ENCODE measurements around the gene COL4A2.

The COL4A2 gene

DNA sequence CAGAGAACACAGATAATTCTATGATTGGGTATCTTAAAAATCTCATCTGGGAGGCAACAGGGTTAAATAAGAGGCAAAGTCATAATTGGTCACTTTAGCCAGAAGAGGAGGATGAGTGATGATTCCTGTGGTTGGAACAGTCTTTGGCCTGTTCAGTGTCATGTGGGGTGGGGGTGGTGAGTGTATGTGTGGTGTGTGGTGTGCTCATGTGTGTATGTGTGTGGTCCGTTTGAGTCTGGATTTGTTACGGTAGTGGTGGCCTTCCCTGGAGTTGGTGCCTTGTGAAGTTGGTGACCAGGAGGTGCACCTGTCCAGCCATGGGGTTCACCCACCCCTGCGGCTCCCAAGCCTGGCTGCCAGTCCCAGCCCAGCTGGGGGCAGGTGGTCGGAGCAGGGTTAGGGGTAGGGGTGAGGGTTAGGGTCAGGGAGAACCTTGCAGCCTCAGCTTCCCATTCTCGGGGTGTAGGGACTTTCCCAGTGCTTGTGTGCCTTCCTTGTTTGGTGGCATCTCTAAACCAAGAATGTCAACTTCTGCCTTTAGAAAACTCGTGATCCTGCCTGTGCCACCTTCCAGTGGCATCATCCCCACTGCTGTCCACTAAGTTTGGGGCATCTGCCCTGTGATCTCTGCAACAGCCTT, 156.9 kb downstream of the COL4A2 start:
- DNase-seq = no peak

DNA sequence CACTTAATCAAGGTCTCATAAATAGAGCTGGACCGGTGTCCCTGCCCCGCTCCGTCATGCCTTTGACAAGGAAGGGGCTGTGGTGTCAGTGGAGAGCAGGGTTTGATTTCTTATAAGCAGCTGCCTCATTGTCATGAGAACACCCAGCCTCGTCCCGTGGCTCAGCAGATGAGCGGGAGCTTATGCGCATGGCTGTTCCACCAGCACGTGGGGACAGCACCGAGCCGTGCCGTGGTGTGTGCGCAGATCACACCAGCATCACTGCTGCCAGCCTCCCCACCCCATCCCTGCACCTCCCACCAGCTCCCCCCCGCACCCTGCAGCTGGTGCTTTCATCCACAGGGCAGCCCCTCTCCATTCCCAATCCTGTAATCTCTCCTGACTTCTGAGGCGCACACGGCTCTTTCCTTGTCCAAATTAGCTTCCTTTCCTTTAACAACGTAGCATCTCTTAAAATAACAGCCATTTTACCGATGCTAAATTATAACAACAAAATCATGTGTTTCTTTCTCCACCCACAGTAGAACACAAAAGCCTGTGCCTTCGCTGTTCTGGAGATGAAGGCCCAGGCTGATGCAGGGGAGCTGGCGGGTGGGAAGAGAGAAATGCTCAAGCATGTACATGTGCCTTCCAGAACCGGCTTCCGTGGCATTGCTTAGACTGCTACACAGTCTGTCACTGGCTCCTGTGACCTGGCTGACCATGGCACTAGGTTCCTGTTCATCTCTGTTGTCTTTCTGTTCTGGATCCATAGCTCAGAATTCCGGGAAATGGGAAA, 157.7 kb downstream of the COL4A2 start:
- DNase-seq = no peak

DNA sequence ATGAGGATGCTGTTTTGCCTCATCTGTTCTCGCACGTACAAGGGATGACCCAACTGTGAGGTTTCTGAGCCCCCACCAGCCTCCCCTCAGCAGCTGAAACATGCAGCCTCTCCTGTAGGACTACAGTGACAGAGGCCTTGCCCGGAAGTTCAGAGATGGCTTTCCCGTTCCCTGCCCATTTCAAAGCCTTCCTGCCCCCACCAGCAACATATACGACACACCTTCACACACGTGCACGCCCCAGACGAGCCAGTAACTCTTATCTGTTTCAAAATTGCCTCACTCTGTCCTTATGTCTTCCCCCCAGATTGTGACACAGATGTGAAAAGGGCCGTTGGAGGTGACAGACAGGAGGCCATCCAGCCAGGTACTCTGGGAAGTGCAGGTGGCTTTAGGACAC, 158.6 kb downstream of the COL4A2 start:
- DNase-seq = no peak

DNA sequence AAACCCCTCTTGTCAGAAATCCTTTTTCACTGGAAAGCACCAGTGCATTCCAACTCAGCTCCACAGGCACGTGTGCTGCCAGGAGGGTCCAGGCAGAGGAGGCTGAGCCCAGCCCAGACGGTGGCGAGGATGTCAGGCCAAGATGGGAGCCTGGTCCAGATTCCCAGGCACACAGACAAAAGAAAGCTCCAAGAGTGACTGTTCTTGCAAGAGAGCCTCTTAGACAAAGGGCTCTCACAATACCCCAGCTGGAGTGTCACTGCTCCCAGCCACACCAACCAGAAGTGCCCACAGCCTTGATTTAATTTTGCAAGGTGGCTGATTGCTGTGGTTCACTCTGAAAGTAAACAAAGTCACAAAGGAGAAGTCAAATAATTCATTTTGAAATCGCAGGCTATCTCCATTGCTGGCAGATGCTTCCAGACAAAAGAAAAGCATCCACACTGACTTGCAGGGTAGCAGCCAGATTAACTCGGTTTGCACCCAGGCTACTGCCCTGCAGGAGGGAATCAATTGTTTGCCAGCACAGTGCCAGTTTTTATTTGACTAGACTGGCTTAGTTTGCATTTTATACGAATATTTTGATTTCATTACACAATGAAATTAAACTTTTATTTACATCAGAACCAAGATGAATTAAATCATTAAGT, 159.3 kb downstream of the COL4A2 start:
- no peak for DNase-seq

DNA sequence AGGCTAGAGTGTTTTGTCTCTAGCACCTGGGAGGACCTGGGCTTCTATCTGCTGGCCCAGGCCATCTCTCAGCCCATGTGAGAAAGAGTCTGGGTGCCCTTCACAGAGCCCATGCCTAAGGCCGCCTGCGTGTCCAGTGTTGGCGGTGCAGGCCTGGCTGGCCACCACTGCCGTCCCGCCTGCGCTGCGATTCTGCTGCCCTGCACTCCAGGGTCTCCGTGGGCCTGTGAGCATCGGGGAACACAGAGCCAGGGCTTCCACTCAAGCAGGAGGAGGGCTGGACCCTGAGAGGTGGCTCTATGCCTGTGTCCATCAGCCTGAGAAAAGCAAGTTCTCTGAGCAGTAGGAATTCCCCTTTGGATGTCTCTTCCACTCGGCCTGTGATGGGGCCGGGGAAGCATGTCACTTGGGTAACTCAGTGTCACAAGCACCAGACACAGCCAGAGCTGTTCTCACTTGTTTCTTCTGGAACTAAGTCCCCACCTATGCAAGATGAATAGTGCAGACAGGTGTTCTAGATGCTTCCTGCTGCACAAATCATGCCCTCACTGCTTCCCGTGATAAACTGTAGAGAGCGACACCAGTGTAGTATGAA, 160.5 kb downstream of the COL4A2 start:
- DNase-seq = no peak

DNA sequence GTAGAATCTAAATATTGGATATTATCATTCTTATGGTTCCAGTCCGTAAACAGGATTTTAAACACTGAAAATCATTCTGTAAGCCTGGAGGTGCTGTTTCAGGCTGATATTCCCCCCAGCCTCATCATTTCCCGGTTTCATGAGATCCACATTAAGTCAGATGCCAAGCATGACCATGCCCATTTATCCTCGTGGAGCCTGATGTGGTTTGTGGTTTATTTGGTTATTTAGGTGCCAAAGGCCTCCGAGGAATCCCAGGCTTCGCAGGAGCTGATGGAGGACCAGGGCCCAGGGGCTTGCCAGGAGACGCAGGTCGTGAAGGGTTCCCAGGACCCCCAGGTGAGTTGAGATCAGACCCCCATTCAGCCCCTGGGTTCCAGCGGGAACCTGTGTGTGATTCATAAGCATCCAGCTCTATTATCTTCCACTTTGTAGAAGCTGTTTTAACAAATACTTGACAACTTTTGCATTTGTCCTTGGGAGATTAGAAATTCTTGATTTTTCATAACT, 162.0 kb downstream of the COL4A2 start:
- no peak for DNase-seq

DNA sequence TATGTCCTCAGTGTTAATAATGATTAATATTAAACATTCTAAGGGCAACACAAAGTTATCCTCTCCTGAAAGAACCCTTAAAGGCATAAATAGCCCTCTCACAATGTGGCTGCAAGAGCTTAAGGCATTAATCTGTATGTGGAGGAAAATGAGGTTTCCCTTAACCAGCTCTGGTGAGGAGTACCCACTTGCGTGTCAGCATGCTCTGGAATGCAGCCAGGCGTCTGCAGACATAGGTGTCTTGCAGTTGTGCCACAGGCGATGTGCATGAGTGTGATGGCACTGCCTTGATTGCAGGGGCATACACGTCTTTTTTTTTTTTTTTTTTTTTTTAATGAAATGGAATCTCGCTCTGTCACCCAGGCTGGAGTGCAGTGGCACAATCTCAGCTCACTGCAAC, 162.5 kb downstream of the COL4A2 start:
- no peak for DNase-seq

DNA sequence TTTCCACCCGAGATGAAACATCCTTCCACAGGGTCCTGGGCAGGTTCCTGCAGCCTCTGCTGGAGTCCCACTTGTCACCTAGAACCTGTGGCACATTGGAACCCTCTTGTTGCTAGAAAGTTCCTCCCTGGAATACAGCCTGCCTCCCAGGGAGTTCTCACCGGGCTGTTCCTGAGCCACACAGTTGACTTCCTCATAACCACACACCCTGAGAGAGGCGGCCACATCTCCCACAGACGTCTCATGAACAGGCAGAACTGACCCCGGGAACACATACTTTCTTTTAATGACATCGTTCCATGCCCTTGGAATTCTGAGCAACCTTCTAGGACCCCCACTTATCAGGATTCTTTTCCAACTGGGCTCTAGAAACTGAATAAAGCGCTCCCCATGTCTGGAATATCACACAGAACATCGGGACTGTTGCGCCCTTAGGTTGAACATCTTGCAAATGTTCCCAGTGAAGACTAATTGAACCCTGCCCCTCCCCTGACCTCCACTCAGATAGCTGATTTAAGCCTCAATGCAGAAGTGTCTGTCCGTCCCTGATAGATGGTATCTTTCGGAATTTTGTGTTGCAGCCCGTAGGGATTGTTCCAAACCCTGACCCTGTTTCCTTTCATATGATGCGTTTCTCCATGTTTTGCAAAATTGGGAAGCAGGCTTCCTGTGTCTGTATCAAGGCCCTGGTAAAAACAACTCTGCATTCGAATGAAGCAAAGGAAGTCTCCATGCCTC, 163.4 kb downstream of the COL4A2 start:
- no peak for DNase-seq

DNA sequence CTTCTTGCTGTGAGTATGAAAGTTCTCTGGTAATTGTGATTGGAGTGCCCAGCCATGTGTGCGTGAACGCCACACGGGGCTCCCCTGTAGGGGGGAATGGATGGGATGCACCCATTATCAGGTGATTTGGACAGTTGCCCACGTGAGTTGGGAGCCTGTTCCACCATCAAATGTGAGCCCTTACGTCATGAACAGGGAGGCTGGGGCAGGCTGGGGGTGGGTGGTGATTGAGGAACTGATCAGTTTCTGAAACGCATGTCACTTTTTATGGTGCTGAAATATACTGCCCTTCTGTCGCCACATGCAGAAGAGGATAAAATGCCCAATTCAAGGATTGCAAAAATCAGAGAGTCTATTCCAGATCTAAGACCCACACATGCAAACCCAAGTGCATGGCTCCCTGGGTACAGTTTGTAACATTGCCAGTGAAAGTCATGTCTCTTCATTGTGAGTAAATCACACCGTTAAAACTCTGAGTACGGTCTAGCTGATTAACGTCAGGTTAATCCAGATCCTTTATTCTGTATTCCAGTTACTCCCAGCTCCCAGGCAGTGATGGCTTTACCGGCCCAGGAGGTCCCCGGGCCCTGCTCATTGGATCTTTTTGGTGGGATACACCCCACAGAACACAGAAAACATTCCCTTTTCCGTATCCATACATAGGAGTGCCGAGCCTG, 164.2 kb downstream of the COL4A2 start:
- no peak for DNase-seq

DNA sequence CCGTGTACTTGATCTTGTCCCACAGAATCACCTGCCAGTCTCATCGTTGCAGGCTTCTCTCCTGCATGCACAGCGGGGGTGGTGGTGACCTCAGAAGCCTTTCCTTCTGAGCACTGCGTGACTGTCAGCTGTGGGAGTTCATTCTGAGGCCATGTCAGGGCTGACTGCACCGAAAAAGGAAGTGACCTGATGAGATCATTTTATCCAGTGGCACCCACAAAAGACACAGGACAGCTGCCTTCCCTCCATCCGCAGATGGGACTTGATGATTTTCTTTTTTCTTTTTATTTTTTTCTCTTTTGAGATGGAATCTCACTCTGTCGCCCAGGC, 164.7 kb downstream of the COL4A2 start:
- DNase-seq = no peak

DNA sequence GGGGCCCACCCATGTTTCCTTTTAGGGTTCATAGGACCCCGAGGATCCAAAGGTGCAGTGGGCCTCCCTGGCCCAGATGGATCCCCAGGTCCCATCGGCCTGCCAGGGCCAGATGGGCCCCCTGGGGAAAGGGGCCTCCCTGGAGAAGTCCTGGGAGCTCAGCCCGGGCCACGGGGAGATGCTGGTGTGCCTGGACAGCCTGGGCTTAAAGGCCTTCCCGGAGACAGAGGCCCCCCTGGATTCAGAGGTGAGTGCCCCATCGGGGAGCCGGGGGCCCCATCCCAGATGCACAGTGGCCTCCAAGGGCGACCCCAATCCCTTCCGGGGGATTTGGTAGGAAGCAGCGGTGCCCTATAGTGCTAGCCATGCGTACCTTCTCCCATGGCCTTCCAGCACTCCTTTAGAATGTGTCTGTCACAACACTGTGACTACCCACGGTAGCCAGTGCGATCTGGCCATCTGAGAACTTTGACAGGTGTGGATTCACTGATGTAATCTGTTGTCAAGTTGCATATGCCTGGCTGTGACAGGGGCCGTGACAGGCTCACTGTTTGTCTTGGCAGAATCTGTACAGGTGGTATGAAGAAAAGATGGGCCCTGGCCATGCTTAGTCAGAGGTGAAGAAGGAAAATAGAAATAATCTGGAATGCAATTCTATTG, 165.9 kb downstream of the COL4A2 start:
- no peak for DNase-seq

DNA sequence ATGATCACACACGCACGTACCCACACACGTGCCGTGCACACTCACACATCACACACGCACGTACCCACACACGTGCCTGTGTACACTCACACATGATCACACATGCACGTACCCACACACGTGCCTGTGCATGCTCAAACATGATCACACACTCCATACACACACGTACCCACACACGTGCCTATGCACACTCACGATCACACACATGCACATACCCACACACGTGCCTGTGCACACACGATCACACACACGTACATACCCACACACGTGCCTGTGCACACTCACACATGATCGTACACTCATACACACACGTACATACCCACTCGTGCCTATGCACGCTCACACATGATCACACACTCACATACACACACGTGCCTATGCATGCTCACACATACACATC, 167.6 kb downstream of the COL4A2 start:
- DNase-seq = no peak

DNA sequence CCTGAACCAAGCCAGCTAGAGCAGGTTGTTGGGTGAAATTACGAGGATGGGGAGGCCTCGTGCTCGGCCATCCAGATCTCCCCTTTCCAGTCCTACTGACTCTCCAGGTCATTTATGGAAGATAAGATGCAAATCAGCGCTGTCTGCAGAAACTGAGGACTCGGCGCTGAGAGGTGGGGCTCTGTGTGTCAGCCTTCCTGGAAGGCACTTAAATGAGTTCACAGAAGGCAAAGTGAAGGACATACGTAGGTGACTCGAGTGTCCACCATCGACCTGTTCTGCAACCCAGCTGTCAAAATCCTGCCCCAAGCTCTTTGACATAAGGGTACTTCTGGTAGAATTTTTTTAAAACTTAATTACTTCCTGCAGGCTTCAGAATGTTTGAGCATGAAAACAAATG, 168.0 kb downstream of the COL4A2 start:
- no peak for DNase-seq

DNA sequence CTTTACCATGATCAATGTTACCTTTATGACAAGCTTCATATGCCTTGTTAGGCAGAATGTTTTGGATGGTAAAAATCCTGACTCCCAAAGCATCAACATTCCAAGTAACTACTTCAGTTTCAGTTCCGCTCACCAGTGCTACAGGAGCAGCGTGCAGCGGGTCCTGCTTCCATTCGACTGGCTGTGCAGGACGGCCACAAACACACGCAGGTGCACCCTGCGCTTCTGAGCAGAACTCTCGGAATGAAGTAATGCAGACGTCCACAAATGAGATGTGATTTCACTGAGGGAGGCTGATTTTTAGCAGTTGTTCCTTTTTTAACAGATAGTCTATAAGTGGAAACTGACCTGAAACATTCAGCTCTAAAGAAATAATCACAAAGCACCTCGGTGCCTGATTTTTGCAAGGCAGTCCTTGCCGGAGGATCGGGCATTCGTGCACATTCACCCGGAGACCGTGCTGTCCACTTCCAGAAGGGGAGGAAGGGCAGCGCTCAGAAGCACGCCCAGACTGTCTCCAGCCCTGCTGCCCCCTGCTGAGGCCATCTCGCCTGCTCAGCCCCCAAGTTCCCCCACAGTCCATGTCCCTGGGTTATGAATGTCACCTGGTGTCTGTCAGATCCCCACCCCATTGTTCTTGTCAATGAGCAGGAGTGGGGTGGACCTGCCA, 168.6 kb downstream of the COL4A2 start:
- DNase-seq = no peak

DNA sequence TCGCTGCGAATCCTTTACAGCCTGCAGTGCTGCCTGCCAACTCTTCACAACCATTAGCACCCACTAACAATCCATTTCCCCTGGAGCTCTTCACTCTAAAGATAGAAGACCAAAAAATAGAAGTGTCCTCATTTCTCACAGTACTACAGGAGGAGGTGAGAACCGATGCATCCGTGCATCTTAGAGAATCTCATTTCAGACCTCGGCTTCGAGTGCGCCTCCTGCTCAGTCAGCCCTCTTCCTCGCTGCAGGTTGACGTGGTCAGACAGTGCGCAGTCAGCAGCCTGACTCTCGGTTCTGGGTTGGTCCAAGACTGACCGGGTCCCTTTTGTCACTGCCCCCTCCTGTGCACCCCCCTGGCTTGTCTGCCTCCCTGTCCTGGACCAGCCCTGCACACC, 169.1 kb downstream of the COL4A2 start:
- DNase-seq = no peak

DNA sequence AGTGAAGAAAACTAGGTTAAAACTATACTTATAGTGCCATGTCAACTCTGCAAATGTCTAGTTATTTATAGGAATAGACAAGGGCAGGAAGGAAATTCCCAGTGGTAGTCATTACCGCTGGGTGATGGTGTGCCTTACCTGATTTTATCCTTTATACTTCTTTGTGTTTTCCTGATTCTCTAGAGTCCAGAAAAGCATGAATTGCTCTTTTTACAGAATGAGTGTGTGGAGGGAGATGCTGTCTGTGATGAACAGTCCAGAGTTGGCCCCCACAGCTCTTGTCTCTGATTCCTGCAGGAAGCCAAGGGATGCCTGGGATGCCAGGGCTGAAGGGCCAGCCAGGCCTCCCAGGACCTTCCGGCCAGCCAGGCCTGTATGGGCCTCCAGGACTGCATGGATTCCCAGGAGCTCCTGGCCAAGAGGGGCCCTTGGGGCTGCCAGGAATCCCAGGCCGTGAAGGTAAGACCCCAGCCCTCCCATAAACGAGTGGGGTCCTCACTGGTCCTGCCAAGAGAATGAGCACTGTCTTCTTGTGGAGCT, 170.7 kb downstream of the COL4A2 start:
- DNase-seq = no peak

DNA sequence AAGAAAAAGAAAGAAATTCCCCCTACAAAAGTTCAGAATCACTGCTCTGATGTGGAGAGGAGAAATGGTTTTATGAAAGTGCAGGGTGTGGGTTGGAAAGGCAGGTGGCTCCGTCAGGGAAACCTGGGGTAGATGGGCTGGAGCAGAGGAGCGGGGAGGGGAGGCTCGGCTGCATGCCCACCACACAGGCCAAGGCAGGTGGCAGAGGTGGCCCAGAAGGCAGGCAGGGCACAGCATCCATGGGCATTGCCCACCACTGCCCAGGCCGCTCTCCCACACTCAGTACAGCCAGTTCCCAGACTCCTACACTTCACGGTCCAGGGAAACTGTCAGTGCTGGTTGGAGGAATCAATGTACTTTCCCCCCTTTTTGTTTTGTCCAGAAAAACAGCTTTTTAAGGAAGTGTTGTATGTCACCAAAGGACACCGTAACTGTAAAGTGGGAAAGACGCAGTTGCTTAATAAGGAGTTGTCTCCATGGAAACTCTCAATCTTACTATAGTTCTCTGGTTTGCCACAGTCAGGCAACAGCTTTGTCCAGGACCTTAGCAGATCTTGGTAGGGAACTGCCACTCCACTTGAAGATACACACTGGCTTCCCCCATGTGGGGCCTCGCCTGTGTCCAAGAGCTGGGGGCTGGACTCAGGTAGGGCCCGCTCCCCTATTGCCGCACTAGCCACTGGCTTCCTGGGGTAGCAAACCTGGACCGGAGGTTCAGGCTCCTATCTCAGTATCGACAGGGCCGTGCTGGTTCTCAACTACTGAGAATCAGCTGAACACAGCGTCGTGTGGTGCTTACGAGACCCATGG, 171.5 kb downstream of the COL4A2 start:
- no peak for DNase-seq

DNA sequence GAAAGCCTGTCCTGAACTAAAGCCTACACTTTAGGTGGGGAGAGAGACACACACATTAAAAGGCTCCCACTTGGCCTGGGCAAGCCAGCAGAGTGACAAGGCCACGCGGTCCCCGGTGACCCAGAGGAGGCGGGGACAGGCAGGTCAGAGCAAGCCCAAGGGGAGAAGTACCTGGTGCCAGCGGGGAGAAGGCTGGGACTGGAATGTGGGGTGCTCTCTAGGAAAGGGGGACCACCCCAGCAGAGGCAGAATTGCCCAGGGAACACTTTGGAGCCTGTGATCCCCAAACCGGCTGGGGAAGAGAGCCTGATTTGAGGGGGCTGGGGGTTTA, 172.1 kb downstream of the COL4A2 start:
- no peak for DNase-seq

DNA sequence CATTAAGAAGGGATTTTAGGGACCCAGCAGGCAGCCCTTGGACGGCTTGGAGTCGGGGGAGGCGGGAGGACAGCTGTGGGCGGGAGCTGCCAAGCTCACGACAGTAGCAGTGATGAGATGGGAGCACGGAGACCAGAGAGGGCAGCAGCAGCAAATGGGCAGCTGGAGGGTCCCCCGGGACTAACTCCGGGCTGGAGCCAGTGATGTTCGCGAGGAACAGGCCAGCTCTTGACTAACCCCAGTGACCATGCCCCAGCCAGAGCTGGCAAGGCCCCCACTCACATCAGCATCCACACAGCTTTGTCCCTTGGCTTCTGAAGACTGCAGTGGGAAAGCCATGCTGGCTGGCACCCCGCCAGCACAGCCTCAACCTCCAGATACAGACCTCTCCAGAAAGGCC, 172.6 kb downstream of the COL4A2 start:
- DNase-seq = no peak

DNA sequence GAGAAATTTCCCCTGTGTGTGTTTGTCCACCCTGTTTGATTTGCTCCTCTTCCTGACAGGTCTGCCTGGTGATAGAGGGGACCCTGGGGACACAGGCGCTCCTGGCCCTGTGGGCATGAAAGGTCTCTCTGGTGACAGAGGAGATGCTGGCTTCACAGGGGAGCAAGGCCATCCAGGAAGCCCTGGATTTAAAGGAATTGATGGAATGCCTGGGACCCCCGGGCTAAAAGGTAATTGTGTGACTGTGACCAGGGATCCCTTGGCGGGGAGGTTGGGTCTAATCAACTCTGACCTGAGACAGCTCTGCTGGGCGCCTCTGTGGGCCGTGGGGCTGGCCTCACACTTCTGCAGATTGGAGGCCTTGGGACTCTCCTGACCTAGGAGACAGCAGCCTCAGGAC, 173.1 kb downstream of the COL4A2 start:
- no peak for DNase-seq
